Measurements from ENCODE around the gene RETREG3. TPM values are rescaled to one million over a fixed set of nuclear protein-coding genes. Genes with fewer than 3 reads are reported as not detected.

RETREG3 gene
- total RNA-seq = 47.5 TPM

GRCh38 chr17:42609182-42609813, at the start of gene RETREG3, which contains the start of gene TUBG1:
RETREG3 (minus strand) TSS chr17:42609374; CDS start chr17:42609324, 50 bp downstream.
TUBG1 (plus strand) TSS chr17:42609683; CDS start chr17:42609738, 55 bp downstream.
- peak within 1 kb of the TSS; percentile 93 for H3K27ac ChIP-seq (ENCODE audit: low read depth, low read length)
- H3K4me3 ChIP-seq (ENCODE audit: low read length in 3 of 3) = peak within 1 kb of the TSS; percentile 97 to 98 (median 98)
- H3K27me3 ChIP-seq (ENCODE audit: control insufficient read depth in 3 of 3, insufficient read depth in 3 of 3, low read length in 3 of 3) = no peaks in the 10 kb centered on the region
- peak within 1 kb of the TSS; percentile 96 to 99 (median 98) for H3K9ac ChIP-seq (ENCODE audit: low read depth in 1 of 3, low read length in 3 of 3)
- no peaks in the 10 kb centered on the region for H3K9me3 ChIP-seq (ENCODE audit: control insufficient read depth in 3 of 3, low read length in 3 of 3)
- peaks cover 21 to 23% (median 23%) of the 10 kb centered on the region in 3 donors for H3K36me3 ChIP-seq (ENCODE audit: control insufficient read depth in 3 of 3, insufficient read depth in 3 of 3, low read length in 3 of 3)
- peaks cover 30 to 38% (median 32%) of the 10 kb centered on the region in 3 donors for H3K4me1 ChIP-seq (ENCODE audit: control insufficient read depth in 3 of 3, insufficient read depth in 3 of 3, low read length in 3 of 3)

GRCh38 chr17:42657824-42658588, 48.8 kb upstream of the RETREG3 start:
- H3K36me3 ChIP-seq (ENCODE audit: control insufficient read depth in 3 of 3, insufficient read depth in 3 of 3, low read length in 3 of 3) = peaks cover 0 to 8% (median under 1%) of the 10 kb centered on the region in 3 donors
- no peak overlapping the region for H3K27ac ChIP-seq (ENCODE audit: low read depth, low read length)
- H3K27me3 ChIP-seq (ENCODE audit: control insufficient read depth in 3 of 3, insufficient read depth in 3 of 3, low read length in 3 of 3) = no peaks in the 10 kb centered on the region
- no peak overlapping the region for H3K4me3 ChIP-seq (ENCODE audit: low read length in 3 of 3)
- H3K4me1 ChIP-seq (ENCODE audit: control insufficient read depth in 3 of 3, insufficient read depth in 3 of 3, low read length in 3 of 3) = peaks cover 15 to 23% (median 22%) of the 10 kb centered on the region in 3 donors
- H3K9me3 ChIP-seq (ENCODE audit: control insufficient read depth in 3 of 3, low read length in 3 of 3) = no peaks in the 10 kb centered on the region
- H3K9ac ChIP-seq (ENCODE audit: low read depth in 1 of 3, low read length in 3 of 3) = no peak overlapping the region

GRCh38 chr17:42655528-42655927, 46.4 kb upstream of the RETREG3 start:
- Histone ChIP-seq H3K9ac (ENCODE audit: low read depth in 1 of 3, low read length in 3 of 3) (no peak overlapping the region), H3K4me3 (ENCODE audit: low read length in 3 of 3) (no peak overlapping the region), H3K27me3 (ENCODE audit: control insufficient read depth in 3 of 3, insufficient read depth in 3 of 3, low read length in 3 of 3) (no peaks in the 10 kb centered on the region), H3K9me3 (ENCODE audit: control insufficient read depth in 3 of 3, low read length in 3 of 3) (no peaks in the 10 kb centered on the region), H3K27ac (ENCODE audit: low read depth, low read length) (no peak overlapping the region), H3K36me3 (ENCODE audit: control insufficient read depth in 3 of 3, insufficient read depth in 3 of 3, low read length in 3 of 3) (no peaks in the 10 kb centered on the region), H3K4me1 (ENCODE audit: control insufficient read depth in 3 of 3, insufficient read depth in 3 of 3, low read length in 3 of 3) (peaks cover 13 to 22% (median 20%) of the 10 kb centered on the region in 3 donors)

- Histone ChIP-seq H3K9ac (ENCODE audit: low read depth in 1 of 3, low read length in 3 of 3) (peak overlapping the region; percentile 69 to 81 (median 81)), H3K36me3 (ENCODE audit: control insufficient read depth in 3 of 3, insufficient read depth in 3 of 3, low read length in 3 of 3) (no peaks in the 10 kb centered on the region), H3K27ac (ENCODE audit: low read depth, low read length) (peak overlapping the region; percentile 73), H3K4me1 (ENCODE audit: control insufficient read depth in 3 of 3, insufficient read depth in 3 of 3, low read length in 3 of 3) (peaks cover 2 to 13% (median 5%) of the 10 kb centered on the region in 3 donors), H3K4me3 (ENCODE audit: low read length in 3 of 3) (peak overlapping the region; percentile 64 to 71 (median 70)), H3K9me3 (ENCODE audit: control insufficient read depth in 3 of 3, low read length in 3 of 3) (no peaks in the 10 kb centered on the region), H3K27me3 (ENCODE audit: control insufficient read depth in 3 of 3, insufficient read depth in 3 of 3, low read length in 3 of 3) (no peaks in the 10 kb centered on the region)
These were observed 44.3 kb upstream of the RETREG3 start for GRCh38 chr17:42653179-42654124.

GRCh38 chr17:42651392-42651791, 42.2 kb upstream of the RETREG3 start:
- Histone ChIP-seq H3K9me3 (ENCODE audit: control insufficient read depth in 3 of 3, low read length in 3 of 3) (no peaks in the 10 kb centered on the region), H3K27me3 (ENCODE audit: control insufficient read depth in 3 of 3, insufficient read depth in 3 of 3, low read length in 3 of 3) (no peaks in the 10 kb centered on the region)

GRCh38 chr17:42647778-42648177, 38.6 kb upstream of the RETREG3 start:
- H3K27me3 ChIP-seq (ENCODE audit: control insufficient read depth in 3 of 3, insufficient read depth in 3 of 3, low read length in 3 of 3) = no peaks in the 10 kb centered on the region
- no peak overlapping the region for H3K9ac ChIP-seq (ENCODE audit: low read depth in 1 of 3, low read length in 3 of 3)
- no peak overlapping the region for H3K27ac ChIP-seq (ENCODE audit: low read depth, low read length)
- no peaks in the 10 kb centered on the region for H3K36me3 ChIP-seq (ENCODE audit: control insufficient read depth in 3 of 3, insufficient read depth in 3 of 3, low read length in 3 of 3)
- no peaks in the 10 kb centered on the region for H3K9me3 ChIP-seq (ENCODE audit: control insufficient read depth in 3 of 3, low read length in 3 of 3)
- H3K4me3 ChIP-seq (ENCODE audit: low read length in 3 of 3) = no peak overlapping the region
- no peaks in the 10 kb centered on the region for H3K4me1 ChIP-seq (ENCODE audit: control insufficient read depth in 3 of 3, insufficient read depth in 3 of 3, low read length in 3 of 3)

More at GRCh38 chr17:42651392-42651791, 42.2 kb upstream of the RETREG3 start:
- no peak overlapping the region for H3K4me3 ChIP-seq (ENCODE audit: low read length in 3 of 3)
- H3K9ac ChIP-seq (ENCODE audit: low read depth in 1 of 3, low read length in 3 of 3) = no peak overlapping the region
- H3K36me3 ChIP-seq (ENCODE audit: control insufficient read depth in 3 of 3, insufficient read depth in 3 of 3, low read length in 3 of 3) = no peaks in the 10 kb centered on the region
- H3K27ac ChIP-seq (ENCODE audit: low read depth, low read length) = no peak overlapping the region
- peaks cover 2 to 13% (median 5%) of the 10 kb centered on the region in 3 donors for H3K4me1 ChIP-seq (ENCODE audit: control insufficient read depth in 3 of 3, insufficient read depth in 3 of 3, low read length in 3 of 3)

GRCh38 chr17:42642336-42642735, 33.2 kb upstream of the RETREG3 start:
- no peak overlapping the region for H3K27ac ChIP-seq (ENCODE audit: low read depth, low read length)
- H3K36me3 ChIP-seq (ENCODE audit: control insufficient read depth in 3 of 3, insufficient read depth in 3 of 3, low read length in 3 of 3) = no peaks in the 10 kb centered on the region
- H3K4me1 ChIP-seq (ENCODE audit: control insufficient read depth in 3 of 3, insufficient read depth in 3 of 3, low read length in 3 of 3) = no peaks in the 10 kb centered on the region
- no peaks in the 10 kb centered on the region for H3K9me3 ChIP-seq (ENCODE audit: control insufficient read depth in 3 of 3, low read length in 3 of 3)
- no peaks in the 10 kb centered on the region for H3K27me3 ChIP-seq (ENCODE audit: control insufficient read depth in 3 of 3, insufficient read depth in 3 of 3, low read length in 3 of 3)
- H3K4me3 ChIP-seq (ENCODE audit: low read length in 3 of 3) = no peak overlapping the region
- no peak overlapping the region for H3K9ac ChIP-seq (ENCODE audit: low read depth in 1 of 3, low read length in 3 of 3)

- Histone ChIP-seq H3K36me3 (ENCODE audit: control insufficient read depth in 3 of 3, insufficient read depth in 3 of 3, low read length in 3 of 3) (no peaks in the 10 kb centered on the region), H3K27me3 (ENCODE audit: control insufficient read depth in 3 of 3, insufficient read depth in 3 of 3, low read length in 3 of 3) (no peaks in the 10 kb centered on the region), H3K9me3 (ENCODE audit: control insufficient read depth in 3 of 3, low read length in 3 of 3) (no peaks in the 10 kb centered on the region), H3K9ac (ENCODE audit: low read depth in 1 of 3, low read length in 3 of 3) (no peak overlapping the region), H3K4me1 (ENCODE audit: control insufficient read depth in 3 of 3, insufficient read depth in 3 of 3, low read length in 3 of 3) (no peaks in the 10 kb centered on the region), H3K4me3 (ENCODE audit: low read length in 3 of 3) (no peak overlapping the region), H3K27ac (ENCODE audit: low read depth, low read length) (no peak overlapping the region)
These were observed 30.9 kb upstream of the RETREG3 start for GRCh38 chr17:42640121-42640520.

- no peaks in the 10 kb centered on the region for H3K36me3 ChIP-seq (ENCODE audit: control insufficient read depth in 3 of 3, insufficient read depth in 3 of 3, low read length in 3 of 3)
- no peak overlapping the region for H3K9ac ChIP-seq (ENCODE audit: low read depth in 1 of 3, low read length in 3 of 3)
- no peaks in the 10 kb centered on the region for H3K27me3 ChIP-seq (ENCODE audit: control insufficient read depth in 3 of 3, insufficient read depth in 3 of 3, low read length in 3 of 3)
- H3K27ac ChIP-seq (ENCODE audit: low read depth, low read length) = no peak overlapping the region
- H3K9me3 ChIP-seq (ENCODE audit: control insufficient read depth in 3 of 3, low read length in 3 of 3) = no peaks in the 10 kb centered on the region
- H3K4me3 ChIP-seq (ENCODE audit: low read length in 3 of 3) = no peak overlapping the region
- H3K4me1 ChIP-seq (ENCODE audit: control insufficient read depth in 3 of 3, insufficient read depth in 3 of 3, low read length in 3 of 3) = no peaks in the 10 kb centered on the region
These were observed 30.4 kb upstream of the RETREG3 start for GRCh38 chr17:42639525-42640113.

Measured in skeletal muscle tissue (tissue), 4 donors.